Right ventricle myocardium inferior (tissue), 1 donor: ENCODE measurements around the gene FBXL17. TPM values are rescaled to one million over a fixed set of nuclear protein-coding genes. Genes with fewer than 3 reads are reported as not detected.

ENCODE experiments used
- ATAC-seq: fragments of 200-7000 bp; cut with Tn5 transposase; one replicate; pipeline ENCODE4 v1.9.1; 2020; ENCODE audit warnings: mild to moderate bottlenecking, moderate library complexity
- DNase-seq: peaks from one replicate; pipeline ENCODE4 v3.0.0; 2021; ENCODE audit errors: missing footprints
- intact Hi-C: fragments of 100-400 bp; cut with DNase I; formaldehyde crosslinking; loops from one replicate; pipeline ENCODE4 v1.11.0; 2022
- total RNA-seq: library from RNA; stranded (reverse); fragmentation: NEBNext Ultra II Directional; extraction: Animal tissue kit (Norgen Biotek cat#: 25700); gene quantifications from one replicate; pipeline ENCODE4 v1.2.1, GENCODE V29; 2021
- donor health status: DM: no; HTN: yes; CAD: no; lungs with severe emphysema.

FBXL17 gene
- total RNA-seq, 1 donor from 2014 or later: 43.6 TPM

- intact Hi-C loops: no loop called here
- DNase-seq (no peak), ATAC-seq (no peak)
These were observed 462.5 kb downstream of the FBXL17 start for GRCh38 chr5:107919361-107919760.

GRCh38 chr5:107917983-107918382 is 463.9 kb downstream of the FBXL17 start:
- no peak for ATAC-seq
- intact Hi-C loops: no loop called here

GRCh38 chr5:107916731-107917725 is 464.9 kb downstream of the FBXL17 start:
- intact Hi-C loops: no loop called here
- ATAC-seq: no peak
- no peak for DNase-seq

More at GRCh38 chr5:107917983-107918382, 463.9 kb downstream of the FBXL17 start:
- DNase-seq: no peak

GRCh38 chr5:107915176-107915812 is 466.6 kb downstream of the FBXL17 start:
- intact Hi-C loops: no loop called here
- DNase-seq (no peak), ATAC-seq (no peak)

- DNase-seq (no peak), ATAC-seq (no peak)
- intact Hi-C loops: no loop called here
These were observed 468.4 kb downstream of the FBXL17 start for GRCh38 chr5:107913494-107913893.

- no peak for DNase-seq
- ATAC-seq: no peak
These were observed 481.2 kb downstream of the FBXL17 start for GRCh38 chr5:107900721-107901120.

GRCh38 chr5:107894361-107894760 is 487.5 kb downstream of the FBXL17 start:
- intact Hi-C loops: no loop called here
- DNase-seq (no peak), ATAC-seq (no peak)

More at GRCh38 chr5:107900721-107901120, 481.2 kb downstream of the FBXL17 start:
- intact Hi-C loops: no loop called here

GRCh38 chr5:107893642-107894041 is 488.3 kb downstream of the FBXL17 start:
- no peak for DNase-seq
- intact Hi-C loops: no loop called here
- ATAC-seq: peak; percentile 62

- DNase-seq: no peak
- intact Hi-C loops: no loop called here
- ATAC-seq: no peak
These were observed 492.5 kb downstream of the FBXL17 start for GRCh38 chr5:107889387-107889786.

- intact Hi-C loops: no loop called here
- DNase-seq: no peak
- ATAC-seq: no peak
These were observed 493.4 kb downstream of the FBXL17 start for GRCh38 chr5:107888541-107888940.

GRCh38 chr5:107887166-107887943 is 494.5 kb downstream of the FBXL17 start:
- DNase-seq (no peak), ATAC-seq (no peak)
- intact Hi-C loops: no loop called here

GRCh38 chr5:107885601-107886000 is 496.3 kb downstream of the FBXL17 start:
- DNase-seq (no peak), ATAC-seq (no peak)
- intact Hi-C loops: no loop called here

GRCh38 chr5:107884871-107885270 is 497.0 kb downstream of the FBXL17 start:
- intact Hi-C loops: no loop called here
- DNase-seq: no peak

GRCh38 chr5:107878661-107879060 is 503.2 kb downstream of the FBXL17 start:
- intact Hi-C loops: no loop called here
- ATAC-seq: no peak
- no peak for DNase-seq

More at GRCh38 chr5:107884871-107885270, 497.0 kb downstream of the FBXL17 start:
- no peak for ATAC-seq

GRCh38 chr5:107876906-107877305 is 505.0 kb downstream of the FBXL17 start:
- intact Hi-C loops: no loop called here
- ATAC-seq (no peak), DNase-seq (no peak)

- intact Hi-C loops: no loop called here
- DNase-seq (no peak), ATAC-seq (no peak)
These were observed 505.6 kb downstream of the FBXL17 start for GRCh38 chr5:107876261-107876660.

- ATAC-seq (no peak), DNase-seq (no peak)
- intact Hi-C loops: no loop called here
These were observed 506.1 kb downstream of the FBXL17 start for GRCh38 chr5:107875833-107876232.

GRCh38 chr5:107874795-107875194 is 507.1 kb downstream of the FBXL17 start:
- intact Hi-C loops: no loop called here
- DNase-seq (no peak), ATAC-seq (no peak)

- intact Hi-C loops: no loop called here
These were observed 508.0 kb downstream of the FBXL17 start for GRCh38 chr5:107873877-107874276.

More at GRCh38 chr5:107873877-107874276, 508.0 kb downstream of the FBXL17 start:
- no peak for ATAC-seq
- no peak for DNase-seq
